Measurements from ENCODE around the gene AGAP1. TPM values are rescaled to one million over a fixed set of nuclear protein-coding genes. Genes with fewer than 3 reads are reported as not detected.

Gene AGAP1
- total RNA-seq, 1 experiment from 2014 or later = 25.8 TPM

- Histone ChIP-seq H3K4ac (ENCODE audit: low read depth, low read length) (no peak overlapping the region), H3K27me3 (ENCODE audit: insufficient read depth, low read length) (no peaks in the 10 kb centered on the region), H4K8ac (replicated peaks; ENCODE audit: insufficient read length, low read depth, low read length) (no peak overlapping the region), H3K79me1 (ENCODE audit: insufficient read depth, low read depth, low read length, poor library complexity, severe bottlenecking) (no peaks in the 10 kb centered on the region), H2BK5ac (ENCODE audit: insufficient read length, low read length) (no peak overlapping the region), H3K9me3 (ENCODE audit: control insufficient read depth, low read depth, low read length) (no peaks in the 10 kb centered on the region), H2AK5ac (ENCODE audit: insufficient read length, low read length) (no peak overlapping the region), H3K23ac (ENCODE audit: insufficient read length, low read depth, low read length) (no peak overlapping the region), H3K18ac (ENCODE audit: insufficient read length, low read depth, low read length) (peak overlapping the region; percentile 45), H4K20me1 (ENCODE audit: control insufficient read depth, insufficient read depth, insufficient read length) (no peaks in the 10 kb centered on the region), H2AFZ (ENCODE audit: low read length) (no peak overlapping the region), H4K91ac (ENCODE audit: insufficient read length, low read depth, low read length) (no peak overlapping the region), H3K4me2 (ENCODE audit: insufficient read depth, insufficient read length, low read length) (no peak overlapping the region), H3K79me2 (ENCODE audit: insufficient read depth, low read length) (peaks cover 10% of the 10 kb centered on the region; the same call in 1 of the 2 replicates), H3K14ac (ENCODE audit: insufficient read depth, low read length) (peak overlapping the region; percentile 16), H3K56ac (ENCODE audit: insufficient read length, low read depth, low read length) (no peak overlapping the region), H3K4me1 (ENCODE audit: insufficient read depth, low read length) (peaks cover 8% of the 10 kb centered on the region), H3K27ac (ENCODE audit: insufficient read length, low read depth, low read length) (no peak overlapping the region), H2BK120ac (ENCODE audit: low read depth, low read length, poor library complexity, severe bottlenecking) (no peak overlapping the region), H4K5ac (ENCODE audit: insufficient read length, low read depth, low read length) (no peak overlapping the region), H3K9ac (ENCODE audit: extremely low read depth, insufficient read length, low read length) (no peak overlapping the region), H2BK15ac (ENCODE audit: low read depth, low read length) (no peak overlapping the region), H2BK12ac (ENCODE audit: insufficient read length, low read depth, low read length) (no peak overlapping the region), H2BK20ac (ENCODE audit: low read depth, low read length, poor library complexity, severe bottlenecking) (no peak overlapping the region), H3T11ph (ENCODE audit: low read length) (no peak overlapping the region), H3K23me2 (ENCODE audit: insufficient read length, low read depth, low read length, poor library complexity, severe bottlenecking) (no peaks in the 10 kb centered on the region)
- TF ChIP-seq CTCF (conservative IDR thresholded peaks at IDR 0.05) = no peak
- Mint-ChIP-seq H3K9me3 (peaks cover 3 to 4% of the 10 kb centered on the region in 2 experiments; a peak in 4 of 5 replicates), H3K4me1 (peaks cover 69 to 78% of the 10 kb centered on the region in 2 experiments), H3K27ac (peak overlapping the region in 2 of 3 experiments; percentile 69 to 89; a peak in 5 of 7 replicates), H3K36me3 (ENCODE audit: insufficient read depth in 1 of 3, low read depth in 3 of 3) (peaks cover 2 to 6% (median 3%) of the 10 kb centered on the region in 3 experiments; a peak in 5 of 7 replicates), H3K27me3 (ENCODE audit: low read depth) (no peaks in the 10 kb centered on the region), H3K4me3 (no peak overlapping the region)
- WGBS (ENCODE audit: extremely low coverage, insufficient read length, low lambda C conversion rate) = no CpG with 5 or more reads among the region's 28 CpGs
- no peak for DNase-seq
Measured at GRCh38 chr2:235577404-235578330, 83.8 kb downstream of the AGAP1 start.

Data from H9 (cell line).